GM21717 (cell line): ENCODE results near the gene MLXIP.
"Not testable (repeated sequence)": the region's sequence is repeated elsewhere in the genome, so short reads cannot be mapped to it uniquely, and the experiment has no call there.

Experiments used
- ATAC-seq: cut with Tn5 transposase; IDR thresholded peaks from one replicate; pipeline ENCODE4 v1.9.1; 2021; ENCODE audit warnings: mild to moderate bottlenecking, moderate library complexity; ENCODE audit not compliant: unreplicated experiment

The MLXIP gene

DNA sequence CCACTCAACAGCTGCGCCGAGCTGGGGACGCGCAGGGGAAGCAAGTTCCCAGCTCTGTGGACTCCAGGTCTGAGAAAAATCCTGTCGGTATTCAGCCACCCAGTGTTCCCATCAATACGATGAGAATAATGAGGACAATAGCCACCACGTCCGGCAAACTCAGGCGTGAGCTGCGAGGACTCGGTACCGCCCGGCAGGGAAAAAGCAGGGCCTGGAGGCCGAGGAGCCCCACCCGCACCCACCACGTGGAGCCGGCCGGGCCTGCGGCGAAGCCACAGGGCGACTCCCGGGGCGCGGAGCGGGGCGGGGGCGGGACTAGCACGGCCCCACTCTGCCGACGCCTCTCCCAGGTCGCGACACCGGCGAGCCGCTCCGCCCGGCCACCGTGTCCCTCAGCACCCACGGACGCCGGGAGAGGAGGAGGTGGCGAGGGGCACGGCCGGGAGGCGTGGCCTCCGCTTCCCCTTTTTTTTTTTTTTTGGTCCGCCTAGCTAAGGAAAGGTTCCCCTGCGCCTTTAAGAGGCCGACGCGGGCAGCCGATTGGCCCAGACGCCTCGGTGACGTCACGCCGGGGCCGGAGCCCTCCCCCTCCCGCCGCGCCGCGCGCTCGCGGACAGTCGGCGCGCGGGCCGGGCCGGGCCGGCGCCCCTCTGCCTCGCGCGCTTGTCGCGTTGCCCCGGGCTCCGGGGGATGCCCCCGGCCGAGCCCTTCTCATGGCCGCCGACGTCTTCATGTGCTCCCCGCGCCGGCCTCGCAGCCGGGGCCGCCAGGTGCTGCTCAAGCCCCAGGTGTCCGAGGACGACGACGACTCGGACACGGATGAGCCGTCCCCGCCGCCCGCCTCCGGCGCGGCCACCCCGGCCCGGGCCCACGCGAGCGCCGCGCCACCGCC is at the start of gene MLXIP:
TSS of gene MLXIP (plus strand) at position 616 of the 892 bp plus-strand sequence. CDS start at position 714, 98 bp downstream.
- ATAC-seq = peak; percentile 77

GRCh38 chr12:122028905-122029560 is 49.5 kb upstream of the MLXIP start:
- ATAC-seq = no peak

DNA sequence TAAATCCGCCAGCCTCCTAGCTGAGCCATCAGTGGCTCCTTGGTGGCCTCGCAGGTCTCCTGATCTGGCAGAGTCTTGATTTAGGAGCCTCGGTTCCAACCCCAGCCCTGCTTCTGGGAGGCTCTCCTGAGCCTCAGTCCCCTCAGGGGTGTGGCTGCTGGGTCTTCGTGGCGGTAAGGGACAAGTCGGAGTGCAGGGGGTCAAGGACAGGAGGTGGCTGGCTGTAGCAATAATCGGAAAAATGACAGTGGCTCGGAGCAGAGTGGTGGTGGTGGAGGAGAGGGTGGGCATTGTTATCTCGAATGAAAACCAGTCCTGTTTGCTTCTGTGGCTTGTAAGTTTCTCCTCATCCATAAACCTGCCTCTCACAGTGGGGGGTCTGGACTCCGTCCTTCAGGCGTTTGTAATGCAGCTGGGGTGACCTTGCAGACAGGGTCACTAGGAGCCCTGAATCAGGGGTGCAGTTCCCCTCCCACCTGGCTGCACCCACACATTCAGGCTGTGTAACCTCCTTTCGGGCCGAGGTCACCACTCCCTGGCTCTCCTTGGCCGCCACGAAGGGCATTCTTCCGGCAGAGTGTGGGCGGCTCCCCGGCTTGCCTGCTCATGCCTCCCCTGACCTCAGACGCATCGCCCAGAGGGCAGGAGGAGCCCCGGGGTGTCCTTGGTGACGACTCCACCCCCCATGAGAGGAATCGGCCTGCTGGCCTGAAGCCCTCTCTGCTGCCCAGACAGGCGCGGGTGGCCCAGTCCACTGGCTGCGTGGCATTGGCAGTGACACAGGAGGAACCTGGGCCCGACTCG is 48.7 kb upstream of the MLXIP start:
- no peak for ATAC-seq

DNA sequence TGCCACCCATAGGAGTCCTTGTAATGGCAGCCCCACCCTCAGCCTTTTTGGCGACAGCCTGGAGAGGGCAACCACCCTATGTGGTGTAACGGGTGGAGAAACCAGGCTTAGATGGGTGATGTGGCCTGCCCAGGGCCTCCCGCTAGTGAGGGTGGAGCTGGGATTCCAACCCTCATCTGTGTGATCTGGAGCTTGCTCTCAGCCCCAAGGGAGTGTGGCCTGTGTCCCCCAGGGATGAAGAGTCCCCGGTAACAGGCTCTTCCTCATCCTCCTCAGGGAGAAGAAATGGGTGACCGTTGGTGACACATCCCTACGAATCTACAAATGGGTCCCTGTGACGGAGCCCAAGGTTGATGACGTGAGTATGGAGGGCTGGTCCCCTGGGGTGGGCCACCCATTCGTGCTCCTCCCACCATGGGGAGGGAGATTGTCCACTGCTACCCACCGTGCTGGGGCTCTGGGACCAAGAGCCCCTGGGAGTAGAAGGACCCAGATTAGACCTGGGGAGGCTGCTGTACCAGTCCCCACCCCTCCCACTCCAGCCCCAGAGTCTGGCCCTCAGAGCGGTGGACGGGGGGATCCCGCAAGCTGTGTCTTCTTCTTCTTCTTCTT is 48.0 kb upstream of the MLXIP start:
- no peak for ATAC-seq

DNA sequence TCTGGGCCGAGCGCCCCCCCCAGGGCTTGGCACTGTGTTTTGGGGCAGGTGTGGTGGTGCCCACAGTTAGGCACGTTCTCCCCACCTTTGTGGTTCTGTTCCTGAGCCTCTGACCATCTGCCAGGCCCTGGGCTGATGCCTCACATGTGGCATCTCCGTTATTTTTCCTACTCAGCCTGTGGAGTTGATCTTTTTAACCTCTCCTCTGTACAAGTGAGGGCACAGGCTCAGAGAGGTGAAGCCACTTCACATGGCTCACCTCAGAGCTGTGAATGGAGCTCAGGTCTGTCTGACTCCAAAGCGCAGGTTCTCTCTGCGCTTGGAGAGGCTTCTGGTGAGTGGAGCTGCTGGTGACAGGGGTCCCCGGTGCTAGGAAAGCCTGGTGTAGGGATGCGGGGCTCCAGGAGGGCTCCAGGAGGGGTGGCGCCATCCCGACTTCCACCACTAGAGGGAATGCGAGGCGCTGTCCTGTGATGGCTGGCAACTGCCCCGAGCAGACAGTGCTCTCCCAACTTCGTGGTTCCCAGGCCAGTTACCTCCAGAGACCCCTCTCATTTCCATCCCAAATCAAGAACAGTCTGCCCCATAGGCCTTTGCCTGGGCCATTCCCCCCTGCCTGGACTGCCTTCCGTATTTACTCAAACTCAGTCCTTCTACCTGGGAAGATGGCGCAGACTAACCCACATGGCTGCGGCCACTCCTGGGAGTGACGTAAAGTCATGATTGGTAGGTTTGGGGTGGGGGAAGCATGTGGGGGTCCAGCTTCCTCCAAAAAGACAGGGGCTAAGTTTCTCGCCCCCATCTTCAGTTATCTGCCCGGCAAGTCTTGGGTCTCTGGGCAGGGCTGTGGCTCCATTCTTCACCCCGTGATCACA is 47.0 kb upstream of the MLXIP start:
- ATAC-seq = no peak

- ATAC-seq = no peak
These were observed 46.0 kb upstream of the MLXIP start for GRCh38 chr12:122032580-122032979.

DNA sequence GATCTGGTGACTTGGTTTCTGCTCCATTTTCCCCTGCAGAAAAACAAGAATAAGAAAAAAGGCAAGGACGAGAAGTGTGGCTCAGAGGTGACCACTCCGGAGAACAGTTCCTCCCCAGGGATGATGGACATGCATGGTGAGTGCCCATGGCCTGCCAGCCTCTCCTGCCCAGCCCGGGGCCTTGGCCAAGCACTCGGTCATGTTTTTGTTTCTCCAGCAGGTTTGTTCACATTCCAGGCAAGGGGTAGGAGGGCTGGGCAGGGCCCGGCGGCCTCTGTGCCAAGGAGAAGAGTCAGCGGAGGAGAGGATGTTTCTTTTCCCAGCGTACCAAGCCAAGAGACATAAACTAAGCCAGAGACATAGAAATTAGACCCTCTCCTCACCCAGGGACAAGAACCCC is 43.3 kb upstream of the MLXIP start:
- no peak for ATAC-seq

GRCh38 chr12:122036153-122036552 is 42.4 kb upstream of the MLXIP start:
- no peak for ATAC-seq

DNA sequence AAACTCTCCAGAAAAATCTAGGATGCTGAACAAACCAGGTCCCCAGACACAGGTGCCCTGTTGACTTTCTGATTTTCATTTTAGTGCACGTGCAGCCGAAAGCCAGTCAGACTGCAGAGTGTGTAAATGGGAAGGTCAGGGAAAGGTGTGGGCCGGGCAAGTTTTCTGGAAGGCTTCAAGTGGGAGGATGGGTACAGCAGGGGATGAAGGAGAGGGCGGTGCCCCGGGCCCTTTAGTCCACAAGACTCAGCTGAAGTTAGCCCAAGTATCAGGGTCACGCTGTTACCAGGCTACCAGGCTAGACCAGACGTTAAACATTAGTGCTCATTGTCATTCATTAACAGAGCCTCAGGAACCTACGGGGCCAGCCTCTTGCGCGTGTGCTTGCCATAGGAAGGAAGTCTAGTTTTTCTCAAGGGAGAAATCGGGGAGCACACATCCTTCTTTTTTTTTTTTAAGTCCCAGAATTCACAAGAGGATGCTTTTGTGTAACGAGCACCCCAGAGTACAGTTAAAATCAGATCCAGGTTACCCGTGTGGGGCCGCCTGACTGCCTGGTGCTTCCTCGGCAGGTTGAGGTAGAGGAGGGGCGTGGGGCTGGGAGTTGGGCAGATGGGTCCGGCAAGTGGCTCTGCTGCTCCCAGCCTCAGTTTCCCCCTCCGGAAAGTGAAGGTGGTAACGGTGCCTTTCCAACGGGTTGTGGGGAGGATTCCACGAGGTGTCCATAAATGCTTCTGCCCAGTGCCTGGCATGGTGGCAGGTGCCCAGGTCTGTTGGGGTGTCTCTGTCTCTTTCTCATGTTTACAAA is 37.8 kb upstream of the MLXIP start:
- ATAC-seq = no peak

GRCh38 chr12:122041458-122041857 is 37.1 kb upstream of the MLXIP start:
- ATAC-seq = not testable (repeated sequence)

DNA sequence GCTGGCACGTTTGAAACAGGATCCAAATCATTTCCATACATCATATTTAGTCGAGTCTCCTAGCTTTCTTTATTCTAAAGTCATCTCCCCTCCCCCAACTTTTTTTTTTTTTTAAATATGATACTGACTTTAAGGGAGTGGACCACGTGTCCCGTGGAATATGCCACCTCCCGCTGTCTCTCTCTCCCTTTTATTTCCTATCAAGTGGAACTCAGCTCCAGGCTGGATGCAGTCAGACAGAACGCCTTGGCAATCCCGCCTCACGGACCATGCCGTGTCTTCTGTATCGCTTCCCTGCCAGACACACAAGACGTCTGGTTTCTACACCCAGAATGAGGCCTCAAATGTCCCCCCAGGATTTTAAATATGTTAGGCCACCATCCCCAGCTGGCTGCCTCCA is 35.6 kb upstream of the MLXIP start:
- no peak for ATAC-seq

DNA sequence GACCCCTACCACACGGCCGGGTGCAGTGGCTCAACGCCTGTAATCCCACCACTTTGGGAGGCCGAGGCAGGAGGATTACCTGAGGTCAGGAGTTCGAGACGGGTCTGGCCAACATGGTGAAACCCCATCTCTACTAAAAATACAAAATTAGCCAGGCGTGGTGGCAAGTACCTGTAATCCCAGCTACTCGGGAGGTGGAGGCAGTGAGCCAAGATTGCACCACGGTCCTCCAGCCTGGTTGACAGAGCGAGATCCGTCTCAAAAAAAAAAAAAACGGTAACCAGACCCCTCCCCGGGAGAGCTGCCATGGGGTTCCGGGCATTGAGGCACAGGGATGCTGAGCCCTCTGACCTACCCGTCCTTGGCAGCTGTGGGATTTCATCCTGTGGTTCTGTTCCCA is 35.1 kb upstream of the MLXIP start:
- no peak for ATAC-seq

- ATAC-seq = no peak
These were observed 33.3 kb upstream of the MLXIP start for GRCh38 chr12:122045262-122045661.

DNA sequence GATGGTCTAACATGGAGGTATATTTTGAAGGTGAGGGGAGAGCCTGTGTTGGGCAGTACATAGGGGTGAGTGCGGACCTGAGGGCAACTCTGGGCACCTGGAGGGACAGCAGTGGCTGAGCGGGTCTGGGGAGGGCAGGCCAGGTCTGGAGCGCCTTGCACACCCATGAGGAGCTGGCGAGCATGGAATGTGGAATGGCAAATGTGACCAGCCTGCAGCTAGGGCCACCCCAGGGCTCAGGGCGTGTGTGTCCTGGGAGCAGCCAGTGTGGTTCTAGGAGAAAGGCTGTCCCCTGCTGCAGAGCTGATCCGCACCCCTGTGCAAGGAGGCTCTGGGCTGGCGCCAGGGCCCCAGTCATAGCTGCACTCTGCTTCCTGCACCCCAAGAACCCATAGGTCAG is 32.4 kb upstream of the MLXIP start:
- ATAC-seq = no peak

- no peak for ATAC-seq
These were observed 30.4 kb upstream of the MLXIP start for GRCh38 chr12:122048151-122048550.

DNA sequence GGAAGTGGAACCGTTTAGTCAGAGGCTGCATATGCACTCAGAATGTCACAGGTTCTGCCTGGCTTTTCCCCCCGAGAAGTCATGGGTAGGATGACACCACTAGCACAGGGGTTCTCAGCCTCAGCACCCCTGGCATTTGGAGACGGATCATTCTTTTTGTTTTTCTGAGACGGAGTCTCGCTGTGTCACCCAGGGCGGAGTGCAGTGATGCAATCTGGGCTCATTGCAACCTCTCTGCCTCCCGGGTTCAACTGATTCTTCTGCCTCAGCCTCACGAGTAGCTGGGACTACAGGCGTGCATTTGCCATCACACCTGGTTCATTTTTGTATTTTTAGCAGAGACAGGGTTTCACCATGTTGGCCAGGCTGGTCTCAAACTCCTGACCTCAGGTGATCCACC is 28.7 kb upstream of the MLXIP start:
- ATAC-seq = no peak

GRCh38 chr12:122050706-122051105 is 27.9 kb upstream of the MLXIP start:
- ATAC-seq = no peak

DNA sequence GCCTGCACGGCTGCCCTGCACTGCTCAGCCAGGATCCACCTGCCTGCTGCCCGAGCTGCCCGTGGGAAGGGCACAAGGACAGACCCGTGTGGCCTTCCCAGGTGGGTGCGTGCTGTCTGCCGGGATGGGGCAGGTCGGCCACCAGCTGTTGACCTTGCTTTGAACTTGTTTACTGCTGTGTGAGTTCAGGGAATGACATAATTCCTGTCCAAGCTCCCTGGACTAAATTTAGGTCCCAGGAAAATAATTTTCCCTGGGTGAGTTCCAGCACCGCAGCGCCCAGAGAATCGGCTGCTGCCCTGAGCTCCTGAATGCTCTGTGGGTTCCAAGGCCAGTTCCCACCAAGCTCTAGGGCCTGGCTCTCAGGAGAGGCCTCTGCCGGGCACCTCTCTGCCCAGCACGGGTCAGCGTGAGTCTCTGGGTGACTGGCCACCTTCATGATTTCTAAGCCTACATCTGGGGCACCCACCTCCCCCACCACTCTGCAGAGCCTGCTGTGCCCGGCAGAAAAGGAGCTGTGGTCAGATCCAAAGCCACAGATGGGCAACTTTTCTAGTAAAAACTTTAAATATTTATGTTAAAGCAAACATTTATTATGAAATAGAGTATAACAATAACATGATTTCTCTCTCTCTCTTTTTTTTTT is 27.2 kb upstream of the MLXIP start:
- ATAC-seq = no peak

- no peak for ATAC-seq
These were observed 26.3 kb upstream of the MLXIP start for GRCh38 chr12:122052285-122052684.
